Stomach (tissue), 4 donors: ENCODE data around the gene ZNF716.
"Not testable (repeated sequence)": the region's sequence is repeated elsewhere in the genome, so short reads cannot be mapped to it uniquely, and the experiment has no call there.

Experiments
- CTCF ChIP-seq, 7 experiments: fragments of 450-650 bp in 4 of 7; fragments of 200-600 bp in 3 of 7; sonication (generic) in 3 of 7; IDR thresholded peaks; one replicate each; pipeline ENCODE4 v1.5.1; 2016 to 2019; ENCODE audit warnings: antibody characterized with exemption in 7 of 7, control low read depth in 2 of 7, mild to moderate bottlenecking in 1 of 7
- POLR2A ChIP-seq, 4 donors: fragments of 450-650 bp; IDR thresholded peaks; one replicate each; pipeline ENCODE4 v1.6.1; 2016; ENCODE audit warnings: antibody characterized with exemption in 4 of 4, control low read depth in 2 of 4, mild to moderate bottlenecking in 1 of 4, moderate library complexity in 1 of 4
- POLR2AphosphoS5 ChIP-seq, 3 donors: sonication (generic); formaldehyde crosslinking; IDR thresholded peaks; one replicate each; pipeline ENCODE4 v1.6.1; 2016; ENCODE audit warnings: antibody characterized with exemption in 3 of 3

DNA sequence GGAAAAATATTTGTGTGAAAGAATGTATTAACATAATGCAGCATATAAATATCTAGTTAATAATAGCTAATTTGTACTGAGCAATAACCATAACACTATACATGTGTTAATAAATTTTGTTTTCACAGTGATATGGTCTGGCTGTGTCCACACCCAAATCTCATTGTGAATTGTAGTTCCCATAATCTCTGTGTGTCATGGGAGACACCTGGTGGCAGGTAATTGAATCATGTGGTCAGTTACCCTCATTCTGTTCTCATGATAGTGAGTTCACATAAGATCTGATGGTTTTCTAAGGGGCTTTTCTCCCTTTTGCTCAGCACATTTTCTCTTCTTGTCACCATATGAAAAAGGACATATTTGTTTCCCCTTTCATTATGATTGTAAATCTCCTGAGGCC lies 30.3 kb downstream of the ZNF716 start:
- not testable (repeated sequence) for TF ChIP-seq CTCF, POLR2A, POLR2AphosphoS5 (IDR thresholded peaks at IDR 0.05)
